SU-DHL-6 (cell line): ENCODE measurements around the gene MSANTD4.

Source experiments
- H2AFZ ChIP-seq: fragments of 200-600 bp; sonication (generic); 2 replicates; pipeline ENCODE4 v1.6.1; 2014; ENCODE audit warnings: low read depth, mild to moderate bottlenecking, moderate library complexity, mixed read lengths, antibody characterized with exemption, low read length; ENCODE audit not compliant: severe bottlenecking
- H3F3A ChIP-seq: fragments of 200-600 bp; shearing (Covaris generic); 2 replicates; pipeline ENCODE4 v1.6.0; 2016; ENCODE audit warnings: antibody characterized with exemption, mild to moderate bottlenecking; ENCODE audit not compliant: insufficient read depth
- H3K27ac ChIP-seq: fragments of 200-600 bp; sonication (generic); 2 replicates; pipeline ENCODE4 v1.5.1; 2016; ENCODE audit warnings: low read depth, mild to moderate bottlenecking, low read length, moderate library complexity, mixed read lengths
- H3K27me3 ChIP-seq: fragments of 200-600 bp; sonication (generic), shearing (Covaris generic); 2 replicates; pipeline ENCODE4 v1.6.0; 2014; ENCODE audit warnings: mild to moderate bottlenecking, low read length
- H3K36me3 ChIP-seq: fragments of 200-600 bp; sonication (generic); 2 replicates; pipeline ENCODE4 v1.6.1; 2014; ENCODE audit warnings: mild to moderate bottlenecking, low read length, mixed read lengths
- H3K4me2 ChIP-seq: fragments of 300-600, 200-600 bp; shearing (Covaris generic), sonication (generic); 2 replicates; pipeline ENCODE4 v1.6.0; 2014; ENCODE audit warnings: low read length, low read depth, mild to moderate bottlenecking; ENCODE audit not compliant: poor library complexity, severe bottlenecking
- H3K4me3 ChIP-seq: fragments of 200-600 bp; sonication (generic); 2 replicates; pipeline ENCODE4 v1.5.1; 2014; ENCODE audit warnings: antibody characterized with exemption, low read length, mild to moderate bottlenecking, mixed read lengths; ENCODE audit not compliant: insufficient read depth, poor library complexity, severe bottlenecking
- H3K79me2 ChIP-seq: fragments of 200-600 bp; sonication (generic); 2 replicates; pipeline ENCODE4 v1.6.1; 2014; ENCODE audit warnings: mild to moderate bottlenecking, low read length, moderate library complexity; ENCODE audit not compliant: insufficient read depth
- H3K9ac ChIP-seq: fragments of 200-600 bp; sonication (generic); 2 replicates; pipeline ENCODE4 v1.7.0; 2014; ENCODE audit warnings: mild to moderate bottlenecking, low read length
- H3K9me2 ChIP-seq: fragments of 200-600 bp; sonication (generic); replicated peaks from 2 replicates; pipeline ENCODE4 v1.6.1; 2014; ENCODE audit warnings: low read length; ENCODE audit not compliant: insufficient read depth
- H3K9me3 ChIP-seq: fragments of 200-600 bp; sonication (generic); 2 replicates; pipeline ENCODE4 v1.6.1; 2014; ENCODE audit warnings: low read length, mixed read lengths; ENCODE audit not compliant: insufficient read depth
- H4K20me1 ChIP-seq: fragments of 200-600 bp; sonication (generic); 2 replicates; pipeline ENCODE4 v1.6.1; 2014; ENCODE audit warnings: low read depth, mild to moderate bottlenecking, antibody characterized with exemption, low read length, moderate library complexity, mixed read lengths
- CTCF ChIP-seq: fragments of 200-600 bp; sonication (generic); IDR thresholded peaks from one replicate; pipeline ENCODE4 v1.5.1; 2017; ENCODE audit warnings: antibody characterized with exemption, mild to moderate bottlenecking, low read length, moderate library complexity; ENCODE audit not compliant: insufficient read depth, poor library complexity, severe bottlenecking
- EZH2phosphoT487 ChIP-seq: fragments of 200-600 bp; sonication (generic), shearing (Covaris generic); conservative IDR thresholded peaks from 2 replicates; pipeline ENCODE4 v1.6.1; 2018; ENCODE audit warnings: mild to moderate bottlenecking, antibody characterized with exemption, low read length, moderate library complexity, mixed read lengths

Gene MSANTD4

GRCh38 chr11:106021181-106021966 is 666 bp downstream of the MSANTD4 start:
- no peak for TF ChIP-seq CTCF
- TF ChIP-seq EZH2phosphoT487 = no peak
- Histone ChIP-seq H3K4me3 (peak overlapping the region; percentile 81), H4K20me1 (no peaks in the 10 kb centered on the region), H3K79me2 (peaks cover 55% of the 10 kb centered on the region), H2AFZ (peak overlapping the region; percentile 55), H3F3A (peaks cover 16% of the 10 kb centered on the region), H3K9me2 (no peaks in the 10 kb centered on the region), H3K27me3 (no peaks in the 10 kb centered on the region), H3K9ac (peak overlapping the region; percentile 84), H3K27ac (peak overlapping the region; percentile 30), H3K4me2 (peak overlapping the region; percentile 70), H3K36me3 (peaks cover 6% of the 10 kb centered on the region; the same call in 1 of the 2 replicates), H3K9me3 (no peaks in the 10 kb centered on the region)

- Histone ChIP-seq H3K9me3 (no peaks in the 10 kb centered on the region), H3K9ac (no peak overlapping the region), H3K27me3 (no peaks in the 10 kb centered on the region), H3F3A (no peaks in the 10 kb centered on the region), H3K9me2 (no peaks in the 10 kb centered on the region), H3K4me2 (peak overlapping the region; percentile 13), H3K79me2 (peaks cover 98% of the 10 kb centered on the region), H3K36me3 (peaks cover 11% of the 10 kb centered on the region; the same call in 1 of the 2 replicates), H3K4me3 (no peak overlapping the region), H4K20me1 (0 out of 2 replicates have a peak, but pooled peaks cover 4% of the 10 kb centered on the region), H2AFZ (no peak overlapping the region), H3K27ac (no peak overlapping the region)
- no peak for TF ChIP-seq CTCF
- no peak for TF ChIP-seq EZH2phosphoT487
These were observed 4.9 kb downstream of the MSANTD4 start for GRCh38 chr11:106017093-106017492.

- 0 out of 2 replicates have a peak, but pooled peaks cover 4% of the 10 kb centered on the region for H4K20me1 ChIP-seq
- H3K27ac ChIP-seq = no peak overlapping the region
- H3K36me3 ChIP-seq = peaks cover 17% of the 10 kb centered on the region
- H3K9ac ChIP-seq = no peak overlapping the region
- H3K9me2 ChIP-seq = no peaks in the 10 kb centered on the region
- TF ChIP-seq EZH2phosphoT487 (no peak), CTCF (no peak)
- peaks cover 98% of the 10 kb centered on the region for H3K79me2 ChIP-seq
- no peak overlapping the region for H2AFZ ChIP-seq
- no peak overlapping the region for H3K4me2 ChIP-seq
- no peaks in the 10 kb centered on the region for H3K27me3 ChIP-seq
- no peaks in the 10 kb centered on the region for H3K9me3 ChIP-seq
- no peaks in the 10 kb centered on the region for H3F3A ChIP-seq
- no peak overlapping the region for H3K4me3 ChIP-seq
These were observed 7.0 kb downstream of the MSANTD4 start for GRCh38 chr11:106015066-106015465.
